Measurements from ENCODE around the gene PIGK. TPM values are rescaled to one million over a fixed set of nuclear protein-coding genes. Genes with fewer than 3 reads are reported as not detected.
A peak's percentile ranks its signal among the peaks of the same experiment; 100 is the strongest.

The PIGK gene
- total RNA-seq, 2 donors from 2014 or later = 5.9 to 9.9 TPM

DNA sequence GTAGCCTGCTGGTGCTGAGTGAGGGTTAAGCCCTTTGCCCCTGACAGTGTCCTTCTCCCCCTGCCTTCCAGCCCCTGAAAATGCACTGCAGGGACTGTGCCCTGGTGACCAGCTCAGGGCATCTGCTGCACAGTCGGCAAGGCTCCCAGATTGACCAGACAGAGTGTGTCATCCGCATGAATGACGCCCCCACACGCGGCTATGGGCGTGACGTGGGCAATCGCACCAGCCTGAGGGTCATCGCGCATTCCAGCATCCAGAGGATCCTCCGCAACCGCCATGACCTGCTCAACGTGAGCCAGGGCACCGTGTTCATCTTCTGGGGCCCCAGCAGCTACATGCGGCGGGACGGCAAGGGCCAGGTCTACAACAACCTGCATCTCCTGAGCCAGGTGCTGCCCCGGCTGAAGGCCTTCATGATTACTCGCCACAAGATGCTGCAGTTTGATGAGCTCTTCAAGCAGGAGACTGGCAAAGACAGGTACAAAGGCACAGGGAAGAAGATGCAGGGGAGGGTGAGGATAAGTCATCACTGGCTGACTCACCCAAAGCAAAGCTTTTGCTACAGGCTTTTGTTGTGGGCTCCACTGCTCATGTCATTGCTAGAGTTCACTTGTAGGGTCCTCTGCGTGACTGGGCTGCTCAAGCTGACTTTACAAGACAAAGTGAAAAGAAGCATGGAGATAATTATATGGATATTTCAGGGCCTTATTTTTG is 174.9 kb downstream of the PIGK start:
- H3K36me3 ChIP-seq (replicated peaks in 1 of 2; ENCODE audit: insufficient read depth in 1 of 2, low read depth in 2 of 2) = no peaks in the 10 kb centered on the region
- H3K27me3 ChIP-seq = no peaks in the 10 kb centered on the region
- intact Hi-C loops (cut with DNase I) = no loop called here
- TF ChIP-seq POLR2A (IDR thresholded peaks at IDR 0.05) = no peak
- TF ChIP-seq, protein P1, sequence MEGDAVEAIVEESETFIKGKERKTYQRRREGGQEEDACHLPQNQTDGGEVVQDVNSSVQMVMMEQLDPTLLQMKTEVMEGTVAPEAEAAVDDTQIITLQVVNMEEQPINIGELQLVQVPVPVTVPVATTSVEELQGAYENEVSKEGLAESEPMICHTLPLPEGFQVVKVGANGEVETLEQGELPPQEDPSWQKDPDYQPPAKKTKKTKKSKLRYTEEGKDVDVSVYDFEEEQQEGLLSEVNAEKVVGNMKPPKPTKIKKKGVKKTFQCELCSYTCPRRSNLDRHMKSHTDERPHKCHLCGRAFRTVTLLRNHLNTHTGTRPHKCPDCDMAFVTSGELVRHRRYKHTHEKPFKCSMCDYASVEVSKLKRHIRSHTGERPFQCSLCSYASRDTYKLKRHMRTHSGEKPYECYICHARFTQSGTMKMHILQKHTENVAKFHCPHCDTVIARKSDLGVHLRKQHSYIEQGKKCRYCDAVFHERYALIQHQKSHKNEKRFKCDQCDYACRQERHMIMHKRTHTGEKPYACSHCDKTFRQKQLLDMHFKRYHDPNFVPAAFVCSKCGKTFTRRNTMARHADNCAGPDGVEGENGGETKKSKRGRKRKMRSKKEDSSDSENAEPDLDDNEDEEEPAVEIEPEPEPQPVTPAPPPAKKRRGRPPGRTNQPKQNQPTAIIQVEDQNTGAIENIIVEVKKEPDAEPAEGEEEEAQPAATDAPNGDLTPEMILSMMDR (IDR thresholded peaks at IDR 0.05) = no peak
- H3K9me3 ChIP-seq = no peaks in the 10 kb centered on the region
- DNase-seq (no peak), ATAC-seq (no peak)
- WGBS, 2 donors = 75 to 80% methylated on average over 7 to 20 of the region's 20 CpGs
- H3K27ac ChIP-seq = no peak overlapping the region
- H3K4me1 ChIP-seq = no peaks in the 10 kb centered on the region
- no peak overlapping the region for H3K4me3 ChIP-seq

DNA sequence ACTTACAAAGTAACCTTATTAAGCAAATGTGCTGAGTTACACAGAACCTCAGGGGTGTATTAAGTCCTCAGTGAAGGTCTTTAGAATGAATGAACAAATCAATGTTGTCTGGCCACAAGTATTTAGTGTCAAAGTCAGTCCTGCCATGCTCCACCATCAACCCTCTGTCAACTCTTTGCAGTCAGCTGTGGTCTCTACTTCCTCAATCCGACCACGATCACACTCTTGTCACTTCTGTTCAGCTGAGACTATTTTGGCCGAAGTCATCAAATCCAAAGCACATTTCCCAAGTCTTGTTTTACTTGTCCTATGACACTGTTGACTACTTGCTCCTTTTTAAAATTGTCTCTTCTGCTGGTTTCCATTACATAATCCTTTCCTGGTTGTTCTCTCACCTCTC is 178.4 kb downstream of the PIGK start:
- H3K27ac ChIP-seq = no peak overlapping the region
- no peaks in the 10 kb centered on the region for H3K36me3 ChIP-seq (replicated peaks in 1 of 2; ENCODE audit: insufficient read depth in 1 of 2, low read depth in 2 of 2)
- 42 to 75% methylated on average over 3 of the region's 3 CpGs for WGBS, 2 donors
- ATAC-seq (no peak), DNase-seq (no peak)
- no peak overlapping the region for H3K4me3 ChIP-seq
- H3K27me3 ChIP-seq = no peaks in the 10 kb centered on the region
- TF ChIP-seq, protein P1 (IDR thresholded peaks at IDR 0.05) = no peak
- no peak for TF ChIP-seq POLR2A (IDR thresholded peaks at IDR 0.05)
- intact Hi-C loops (cut with DNase I) = no loop called here
- H3K9me3 ChIP-seq = no peaks in the 10 kb centered on the region
- no peaks in the 10 kb centered on the region for H3K4me1 ChIP-seq

DNA sequence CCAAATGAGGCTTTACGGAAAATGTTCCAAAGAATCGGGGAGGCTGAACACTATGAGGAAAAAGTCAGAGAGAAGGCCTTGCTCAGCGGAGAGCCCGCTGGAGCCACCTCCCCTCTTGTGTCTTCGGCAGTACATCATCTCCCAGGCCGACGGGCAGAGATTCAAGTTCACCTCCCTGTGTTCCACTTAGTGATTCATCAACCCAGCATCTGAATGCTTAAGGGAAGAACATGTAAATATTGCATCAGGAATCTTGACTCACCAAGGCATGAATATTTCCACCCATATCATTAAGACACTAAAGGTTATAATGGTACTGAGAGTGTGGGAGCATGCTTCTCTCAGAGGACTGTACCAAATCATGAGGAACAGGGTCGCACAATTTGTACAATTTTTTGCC is 179.5 kb downstream of the PIGK start:
- TF ChIP-seq, protein P1 (IDR thresholded peaks at IDR 0.05) = no peak
- no peak for TF ChIP-seq POLR2A (IDR thresholded peaks at IDR 0.05)
- no peaks in the 10 kb centered on the region for H3K36me3 ChIP-seq (replicated peaks in 1 of 2; ENCODE audit: insufficient read depth in 1 of 2, low read depth in 2 of 2)
- intact Hi-C loops (cut with DNase I) = no loop called here
- WGBS, 2 donors = 71 to 81% methylated on average over 8 of the region's 8 CpGs
- no peak overlapping the region for H3K27ac ChIP-seq
- DNase-seq (peak in 2 of 4 donors; percentile 19 to 40), ATAC-seq (no peak)
- no peaks in the 10 kb centered on the region for H3K27me3 ChIP-seq
- no peaks in the 10 kb centered on the region for H3K9me3 ChIP-seq
- no peaks in the 10 kb centered on the region for H3K4me1 ChIP-seq
- no peak overlapping the region for H3K4me3 ChIP-seq

DNA sequence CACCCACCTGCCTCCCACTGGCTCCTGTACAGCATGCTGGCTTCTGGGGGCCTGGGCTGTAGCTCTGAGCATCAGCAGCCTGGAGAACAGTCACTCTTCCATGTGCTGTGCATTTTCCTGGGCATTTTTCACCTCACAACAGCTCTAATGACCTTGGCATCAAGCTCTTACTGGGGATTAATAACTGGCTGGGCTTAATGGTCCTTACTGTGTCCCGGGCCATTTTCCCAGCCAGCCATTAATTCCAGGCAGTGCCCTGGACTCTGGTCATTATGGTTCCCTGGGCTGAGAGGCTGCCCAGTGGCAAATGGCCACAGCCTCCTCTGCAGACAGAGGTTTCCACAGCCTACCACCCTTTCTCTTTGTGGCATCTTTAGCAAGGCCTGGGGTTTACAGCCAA is 180.1 kb downstream of the PIGK start:
- no peak for TF ChIP-seq POLR2A (IDR thresholded peaks at IDR 0.05)
- TF ChIP-seq, protein P1 (IDR thresholded peaks at IDR 0.05) = no peak
- H3K27ac ChIP-seq = no peak overlapping the region
- no peaks in the 10 kb centered on the region for H3K36me3 ChIP-seq (replicated peaks in 1 of 2; ENCODE audit: insufficient read depth in 1 of 2, low read depth in 2 of 2)
- no peaks in the 10 kb centered on the region for H3K9me3 ChIP-seq
- intact Hi-C loops (cut with DNase I) = no loop called here
- ATAC-seq (no peak), DNase-seq (no peak)
- 69 to 73% methylated on average over 1 of the region's 1 CpG for WGBS, 2 donors
- no peaks in the 10 kb centered on the region for H3K27me3 ChIP-seq
- no peaks in the 10 kb centered on the region for H3K4me1 ChIP-seq
- H3K4me3 ChIP-seq = no peak overlapping the region

Small RNAs within 50 kb of the gene (microRNA-seq; reads per million reads assigned to microRNA genes)
- 0 reads per million in 2 donors for gene MIR7156 (ENCODE audit: borderline number of aligned reads in 2 of 2, borderline replicate concordance in 2 of 2)

Small RNAs within 50 kb of the gene (small RNA-seq; reads per million reads assigned to genes)
- gene MIR7156 = not detected

Other genes starting within 250 kb of the PIGK start
- not detected for gene AK5, start 62.6 kb upstream of the PIGK start, total RNA-seq